ENCODE data around the gene ZNF777.

GRCh38 chr7:149423449-149424110, 37.3 kb downstream of the ZNF777 start:
- TF ChIP-seq CTCF (conservative IDR thresholded peaks at IDR 0.05; ENCODE audit: low read depth, low read length), result no peak
- no peak for TF ChIP-seq USF2 (IDR thresholded peaks at IDR 0.05; ENCODE audit: low read depth, low read length)
- no peak for TF ChIP-seq RCOR1 (IDR thresholded peaks at IDR 0.05; ENCODE audit: insufficient replicate concordance, low read length)
- TF ChIP-seq CHD1 (IDR thresholded peaks at IDR 0.05; ENCODE audit: low read depth, low read length), result no peak
- no peak for TF ChIP-seq RAD21 (IDR thresholded peaks at IDR 0.05; ENCODE audit: low read length)
- TF ChIP-seq MXI1 (IDR thresholded peaks at IDR 0.05; ENCODE audit: borderline replicate concordance, low read depth, low read length), result no peak
- no peak for TF ChIP-seq POLR2A (IDR thresholded peaks at IDR 0.05; ENCODE audit: low read depth, low read length)
- no peak for TF ChIP-seq CEBPB (IDR thresholded peaks at IDR 0.05; ENCODE audit: low read depth, low read length)
- no peak for TF ChIP-seq SMC3 (IDR thresholded peaks at IDR 0.05; ENCODE audit: low read depth, low read length)
- TF ChIP-seq BHLHE40 (IDR thresholded peaks at IDR 0.05; ENCODE audit: low read depth, low read length), result no peak
- no peak for TF ChIP-seq RFX5 (IDR thresholded peaks at IDR 0.05; ENCODE audit: low read depth, low read length)
- TF ChIP-seq NFE2L2 (IDR thresholded peaks at IDR 0.05; ENCODE audit: low read depth, low read length), result no peak
- no peak for TF ChIP-seq MAZ (IDR thresholded peaks at IDR 0.05; ENCODE audit: borderline replicate concordance, low read depth, low read length)

Measured in IMR-90 (cell line).